Naive thymus-derived CD4-positive, alpha-beta T cell (primary cell): ENCODE measurements around the gene NRG4. TPM values are rescaled to one million over a fixed set of nuclear protein-coding genes. Genes with fewer than 3 reads are reported as not detected.

ENCODE experiments used
- ATAC-seq: fragments of 150-1000 bp; cut with Tn5 transposase; 2 replicates; pipeline ENCODE4 v1.10.0; 2021; ENCODE audit warnings: mild to moderate bottlenecking, moderate library complexity
- CTCF ChIA-PET: fragments of 350-600 bp; sonication (Branson Sonifier 250); formaldehyde crosslinking; loops from one replicate; lab custom pipeline; 2021; ENCODE audit warnings: antibody characterized with exemption; lab: Charles Lee
- POLR2A ChIA-PET: fragments of 350-600 bp; sonication (Branson Sonifier 250); formaldehyde crosslinking; loops from one replicate; lab custom pipeline; 2021; ENCODE audit warnings: antibody characterized with exemption, inconsistent platforms; lab: Charles Lee
- DNase-seq, 9 donors: peaks; one replicate each; pipeline versions ENCODE4 v3.0.0 to v3.0.0-alpha.2; 2020 to 2022; ENCODE audit warnings: mixed read lengths in 1 of 9
- H3K27ac ChIP-seq: one replicate; pipeline ENCODE4 v1.7.0; 2013; ENCODE audit warnings: mild to moderate bottlenecking, low read depth, low read length, moderate library complexity
- H3K27me3 ChIP-seq, 2 donors: one replicate each; pipeline ENCODE4 v1.7.0; 2013; ENCODE audit warnings: low read length in 2 of 2, mild to moderate bottlenecking in 2 of 2, moderate library complexity in 2 of 2; ENCODE audit not compliant: control insufficient read depth in 2 of 2, insufficient read depth in 2 of 2
- H3K36me3 ChIP-seq, 3 experiments: 1 replicate in 2 of 3; 2 replicates in 1 of 3; pipeline ENCODE4 v1.7.0; 2013; ENCODE audit warnings: low read length in 3 of 3, mild to moderate bottlenecking in 3 of 3, moderate library complexity in 1 of 3; ENCODE audit not compliant: insufficient read depth in 3 of 3, control insufficient read depth in 2 of 3
- H3K4me1 ChIP-seq, 2 donors: one replicate each; pipeline ENCODE4 v1.7.0; 2013; ENCODE audit warnings: low read length in 2 of 2, mild to moderate bottlenecking in 2 of 2, moderate library complexity in 1 of 2; ENCODE audit not compliant: control insufficient read depth in 2 of 2, insufficient read depth in 2 of 2
- H3K4me3 ChIP-seq: 2 replicates; pipeline ENCODE4 v1.7.0; 2013; ENCODE audit warnings: mild to moderate bottlenecking, low read length
- H3K9me3 ChIP-seq, 3 experiments: 1 replicate in 2 of 3; 2 replicates in 1 of 3; pipeline ENCODE4 v1.7.0; 2013; ENCODE audit warnings: low read length in 3 of 3; ENCODE audit not compliant: control insufficient read depth in 2 of 3
- H3K27ac Mint-ChIP-seq, 9 donors: one replicate each; pipeline ENCODE4 v1.8.0; 2020 to 2022; ENCODE audit warnings: mixed read lengths in 9 of 9, mild to moderate bottlenecking in 8 of 9, moderate library complexity in 5 of 9, inconsistent platforms in 2 of 9
- H3K27me3 Mint-ChIP-seq, 5 donors: one replicate each; pipeline ENCODE4 v1.8.0; 2021 to 2022; ENCODE audit warnings: mixed read lengths in 5 of 5, mild to moderate bottlenecking in 1 of 5
- H3K36me3 Mint-ChIP-seq, 5 donors: one replicate each; pipeline ENCODE4 v1.8.0; 2020 to 2022; ENCODE audit warnings: mixed read lengths in 5 of 5, mild to moderate bottlenecking in 3 of 5, inconsistent platforms in 1 of 5
- H3K4me1 Mint-ChIP-seq, 7 donors: one replicate each; pipeline ENCODE4 v1.8.0; 2020 to 2022; ENCODE audit warnings: mixed read lengths in 7 of 7, mild to moderate bottlenecking in 3 of 7, inconsistent platforms in 1 of 7
- H3K4me3 Mint-ChIP-seq, 10 donors: one replicate each; pipeline ENCODE4 v1.8.0; 2020 to 2022; ENCODE audit warnings: mild to moderate bottlenecking in 10 of 10, mixed read lengths in 10 of 10, moderate library complexity in 6 of 10, inconsistent platforms in 2 of 10
- H3K9me3 Mint-ChIP-seq, 11 donors: one replicate each; pipeline ENCODE4 v1.8.0; 2020 to 2022; ENCODE audit warnings: mixed read lengths in 11 of 11, mild to moderate bottlenecking in 4 of 11, inconsistent platforms in 1 of 11, moderate library complexity in 1 of 11
- intact Hi-C, 2 donors: fragments of 100-400 bp; cut with micrococcal nuclease; formaldehyde crosslinking; loops; one replicate each; pipeline ENCODE4 v1.15.1; 2023
- polyA plus RNA-seq, 2 donors: library from polyadenylated mRNA; unstranded; fragments of 300-500 nt; fragmentation: Illumina TruSeq; gene quantifications; one replicate each; pipeline ENCODE4 v1.2.3, GENCODE V29; 2021
- total RNA-seq, 6 experiments: library from RNA in 5 of 6; stranded (reverse) in 5 of 6; gene quantifications; 1 replicate in 5 of 6; 2 replicates in 1 of 6; pipeline ENCODE4 v1.2.3 and lab custom pipeline; 2021 to 2026

NRG4 gene
- total and polyA plus RNA-seq, 7 experiments from 2014 or later, result not detected

- H3K4me3 ChIP-seq, result no peak overlapping the region
- Mint-ChIP-seq H3K9me3 (no peaks in the 10 kb centered on the region), H3K4me3 (no peak overlapping the region), H3K27ac (no peak overlapping the region), H3K27me3 (peaks cover 61 to 84% (median 67%) of the 10 kb centered on the region in 5 donors), H3K4me1 (no peaks in the 10 kb centered on the region), H3K36me3 (no peaks in the 10 kb centered on the region)
- CTCF ChIA-PET, result no interaction called here
- no peaks in the 10 kb centered on the region for H3K27me3 ChIP-seq
- DNase-seq, result no peak
- H3K4me1 ChIP-seq, result no peaks in the 10 kb centered on the region
- H3K27ac ChIP-seq, result no peak overlapping the region
- POLR2A ChIA-PET, result interaction anchor here (0.9 kb wide), 1 partner anchor 10 kb away, joined by 3 read pairs; no protein-coding TSS in a partner anchor
- peak; percentile 38 for ATAC-seq
- H3K9me3 ChIP-seq, result no peaks in the 10 kb centered on the region
- no peaks in the 10 kb centered on the region for H3K36me3 ChIP-seq
- intact Hi-C loops, result no loop called here
These were observed 59.7 kb downstream of the NRG4 start for GRCh38 chr15:75952525-75952924.

DNA sequence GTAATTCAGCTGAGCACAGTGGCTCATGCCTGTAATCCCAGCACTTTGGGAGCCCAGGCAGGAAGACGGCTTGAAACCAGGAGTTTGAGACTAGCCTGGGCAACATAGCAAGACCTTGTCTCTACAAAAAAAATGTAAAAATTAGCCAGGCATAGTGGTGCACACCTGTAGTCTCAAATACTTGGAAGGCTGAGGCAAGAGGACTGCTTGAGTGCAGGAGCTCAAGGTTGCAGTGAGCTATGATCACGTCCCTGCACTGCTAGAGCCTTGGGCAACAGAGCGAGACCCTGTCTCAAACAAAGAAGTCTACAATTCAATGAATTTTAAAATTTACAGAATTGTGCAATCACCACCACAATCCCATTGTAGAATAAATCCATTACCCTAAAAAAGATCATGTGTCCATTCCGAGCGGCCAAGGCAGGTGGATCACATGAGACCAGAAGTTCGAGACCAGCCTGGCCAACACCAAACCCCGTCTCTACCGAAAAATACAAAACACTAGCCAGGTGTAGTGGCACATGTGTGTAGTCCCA is 63.4 kb downstream of the NRG4 start:
- H3K27me3 Mint-ChIP-seq, result peaks cover 51 to 65% (median 55%) of the 10 kb centered on the region in 5 donors
- no peak overlapping the region for H3K4me3 Mint-ChIP-seq
- no peak for DNase-seq
- ATAC-seq, result no peak
- POLR2A ChIA-PET, result no interaction called here
- no peaks in the 10 kb centered on the region for H3K9me3 ChIP-seq
- no peaks in the 10 kb centered on the region for H3K27me3 ChIP-seq
- intact Hi-C loops, result no loop called here
- H3K4me1 Mint-ChIP-seq, result no peaks in the 10 kb centered on the region
- H3K9me3 Mint-ChIP-seq, result peaks cover 0 to 3% (median 0%) of the 10 kb centered on the region in 11 donors
- no peak overlapping the region for H3K27ac Mint-ChIP-seq
- H3K27ac ChIP-seq, result no peak overlapping the region
- H3K4me1 ChIP-seq, result no peaks in the 10 kb centered on the region
- CTCF ChIA-PET, result no interaction called here
- H3K4me3 ChIP-seq, result no peak overlapping the region
- H3K36me3 Mint-ChIP-seq, result no peaks in the 10 kb centered on the region
- H3K36me3 ChIP-seq, result no peaks in the 10 kb centered on the region

DNA sequence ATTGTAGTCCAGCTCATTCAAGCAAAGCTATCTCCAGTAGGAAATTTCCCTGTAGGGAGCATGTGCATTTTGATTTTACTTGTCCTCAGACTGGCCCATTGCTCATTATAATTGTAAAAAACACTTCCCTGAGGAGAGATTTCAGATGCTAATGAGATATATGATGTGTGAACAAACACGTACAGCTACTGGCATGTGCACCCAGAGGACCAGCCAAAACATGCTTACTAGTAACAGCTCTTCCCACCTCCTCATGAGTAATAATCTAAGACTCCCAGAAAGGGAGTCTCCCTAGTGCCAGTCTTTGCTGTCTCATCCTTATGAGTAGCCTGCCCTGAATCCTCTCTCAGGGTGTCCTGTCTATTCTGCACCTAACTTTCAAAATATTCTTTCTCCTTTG is 65.1 kb downstream of the NRG4 start:
- no peak for DNase-seq
- intact Hi-C loops, result no loop called here
- Mint-ChIP-seq H3K36me3 (no peaks in the 10 kb centered on the region), H3K27me3 (peaks cover 41 to 51% (median 46%) of the 10 kb centered on the region in 5 donors), H3K4me1 (no peaks in the 10 kb centered on the region), H3K4me3 (no peak overlapping the region), H3K27ac (no peak overlapping the region), H3K9me3 (peaks cover 0 to 3% (median 0%) of the 10 kb centered on the region in 11 donors)
- no peaks in the 10 kb centered on the region for H3K27me3 ChIP-seq
- ChIA-PET POLR2A (interaction anchor here (0.6 kb wide), 1 partner anchor 760 kb away, joined by 5 read pairs; no protein-coding TSS in a partner anchor), CTCF (no interaction called here)
- no peak overlapping the region for H3K4me3 ChIP-seq
- H3K27ac ChIP-seq, result no peak overlapping the region
- ATAC-seq, result no peak
- no peaks in the 10 kb centered on the region for H3K36me3 ChIP-seq
- no peaks in the 10 kb centered on the region for H3K4me1 ChIP-seq
- H3K9me3 ChIP-seq, result no peaks in the 10 kb centered on the region

- H3K4me1 ChIP-seq, result no peaks in the 10 kb centered on the region
- H3K27me3 ChIP-seq, result no peaks in the 10 kb centered on the region
- no peak overlapping the region for H3K27ac ChIP-seq
- Mint-ChIP-seq H3K27me3 (peaks cover 33 to 43% (median 38%) of the 10 kb centered on the region in 5 donors), H3K4me1 (no peaks in the 10 kb centered on the region), H3K27ac (no peak overlapping the region), H3K36me3 (peaks cover 0 to 1% (median 0%) of the 10 kb centered on the region in 5 donors), H3K4me3 (no peak overlapping the region), H3K9me3 (peaks cover 0 to 3% (median 0%) of the 10 kb centered on the region in 11 donors)
- CTCF ChIA-PET, result no interaction called here
- H3K36me3 ChIP-seq, result no peaks in the 10 kb centered on the region
- DNase-seq (no peak), ATAC-seq (no peak)
- intact Hi-C loops, result no loop called here
- no peak overlapping the region for H3K4me3 ChIP-seq
- POLR2A ChIA-PET, result no interaction called here
- no peaks in the 10 kb centered on the region for H3K9me3 ChIP-seq
These were observed 66.3 kb downstream of the NRG4 start for GRCh38 chr15:75945953-75946352.

GRCh38 chr15:75943713-75944215 is 68.5 kb downstream of the NRG4 start:
- Mint-ChIP-seq H3K4me1 (no peaks in the 10 kb centered on the region), H3K4me3 (no peak overlapping the region), H3K36me3 (peaks cover 0 to 14% (median 0%) of the 10 kb centered on the region in 5 donors), H3K9me3 (peaks cover 0 to 25% (median 8%) of the 10 kb centered on the region in 11 donors), H3K27me3 (peaks cover 14 to 23% (median 21%) of the 10 kb centered on the region in 5 donors), H3K27ac (no peak overlapping the region)
- Histone ChIP-seq H3K4me1 (no peaks in the 10 kb centered on the region), H3K4me3 (no peak overlapping the region), H3K27me3 (no peaks in the 10 kb centered on the region), H3K36me3 (no peaks in the 10 kb centered on the region), H3K9me3 (no peaks in the 10 kb centered on the region), H3K27ac (no peak overlapping the region)
- intact Hi-C loops, result no loop called here
- no peak for DNase-seq
- ChIA-PET POLR2A (no interaction called here), CTCF (no interaction called here)
- no peak for ATAC-seq

DNA sequence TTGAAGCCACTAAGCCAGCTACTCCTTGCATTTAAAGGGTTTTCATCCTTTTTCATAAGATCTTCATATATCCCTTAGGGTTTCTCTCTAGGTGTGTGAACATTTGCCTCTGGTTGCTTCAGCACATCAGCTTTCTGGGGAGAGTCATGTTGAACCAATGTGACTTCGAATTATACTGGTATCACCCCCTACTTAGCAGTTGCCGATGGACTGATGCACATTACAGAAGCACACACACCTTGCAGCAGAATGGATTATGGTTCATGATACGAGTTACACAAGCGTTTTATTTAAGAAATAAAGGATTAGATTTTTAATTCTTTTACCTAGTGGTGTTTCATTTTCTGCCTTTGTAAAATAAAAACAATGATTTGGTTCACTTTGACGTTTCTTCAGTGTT is 69.0 kb downstream of the NRG4 start:
- H3K27ac ChIP-seq, result no peak overlapping the region
- no peak overlapping the region for H3K4me3 Mint-ChIP-seq
- ATAC-seq (no peak), DNase-seq (no peak)
- H3K27me3 Mint-ChIP-seq, result peaks cover 14 to 22% (median 18%) of the 10 kb centered on the region in 5 donors
- ChIA-PET CTCF (no interaction called here), POLR2A (interaction anchor here (0.9 kb wide), 1 partner anchor 10 kb away, joined by 3 read pairs; no protein-coding TSS in a partner anchor)
- peaks cover 0 to 30% (median 13%) of the 10 kb centered on the region in 11 donors for H3K9me3 Mint-ChIP-seq
- H3K36me3 ChIP-seq, result no peaks in the 10 kb centered on the region
- H3K27ac Mint-ChIP-seq, result no peak overlapping the region
- H3K4me3 ChIP-seq, result no peak overlapping the region
- intact Hi-C loops, result no loop called here
- no peaks in the 10 kb centered on the region for H3K27me3 ChIP-seq
- peaks cover 0 to 18% (median 5%) of the 10 kb centered on the region in 5 donors for H3K36me3 Mint-ChIP-seq
- H3K9me3 ChIP-seq, result no peaks in the 10 kb centered on the region
- H3K4me1 ChIP-seq, result no peaks in the 10 kb centered on the region
- H3K4me1 Mint-ChIP-seq, result no peaks in the 10 kb centered on the region

GRCh38 chr15:75942464-75942863 is 69.8 kb downstream of the NRG4 start:
- ChIA-PET POLR2A (interaction anchor here (0.9 kb wide), 1 partner anchor 11 kb away, joined by 3 read pairs; no protein-coding TSS in a partner anchor), CTCF (no interaction called here)

More at GRCh38 chr15:75942464-75942863, 69.8 kb downstream of the NRG4 start:
- no peak for DNase-seq
- intact Hi-C loops, result no loop called here
- no peak overlapping the region for H3K27ac Mint-ChIP-seq
- H3K27me3 ChIP-seq, result no peaks in the 10 kb centered on the region
- H3K4me3 Mint-ChIP-seq, result no peak overlapping the region
- no peaks in the 10 kb centered on the region for H3K4me1 ChIP-seq
- ATAC-seq, result no peak
- H3K9me3 Mint-ChIP-seq, result peaks cover 0 to 37% (median 17%) of the 10 kb centered on the region in 11 donors
- no peak overlapping the region for H3K27ac ChIP-seq
- peaks cover 11 to 18% (median 11%) of the 10 kb centered on the region in 5 donors for H3K27me3 Mint-ChIP-seq
- no peaks in the 10 kb centered on the region for H3K9me3 ChIP-seq
- peaks cover 0 to 25% (median 13%) of the 10 kb centered on the region in 5 donors for H3K36me3 Mint-ChIP-seq
- no peaks in the 10 kb centered on the region for H3K4me1 Mint-ChIP-seq
- no peak overlapping the region for H3K4me3 ChIP-seq
- H3K36me3 ChIP-seq, result no peaks in the 10 kb centered on the region
